ENCODE measurements around the gene SLC25A21.

Gene SLC25A21

GRCh38 chr14:36663404-36664321 lies 508.7 kb downstream of the SLC25A21 start:
- TF ChIP-seq, protein P1, sequence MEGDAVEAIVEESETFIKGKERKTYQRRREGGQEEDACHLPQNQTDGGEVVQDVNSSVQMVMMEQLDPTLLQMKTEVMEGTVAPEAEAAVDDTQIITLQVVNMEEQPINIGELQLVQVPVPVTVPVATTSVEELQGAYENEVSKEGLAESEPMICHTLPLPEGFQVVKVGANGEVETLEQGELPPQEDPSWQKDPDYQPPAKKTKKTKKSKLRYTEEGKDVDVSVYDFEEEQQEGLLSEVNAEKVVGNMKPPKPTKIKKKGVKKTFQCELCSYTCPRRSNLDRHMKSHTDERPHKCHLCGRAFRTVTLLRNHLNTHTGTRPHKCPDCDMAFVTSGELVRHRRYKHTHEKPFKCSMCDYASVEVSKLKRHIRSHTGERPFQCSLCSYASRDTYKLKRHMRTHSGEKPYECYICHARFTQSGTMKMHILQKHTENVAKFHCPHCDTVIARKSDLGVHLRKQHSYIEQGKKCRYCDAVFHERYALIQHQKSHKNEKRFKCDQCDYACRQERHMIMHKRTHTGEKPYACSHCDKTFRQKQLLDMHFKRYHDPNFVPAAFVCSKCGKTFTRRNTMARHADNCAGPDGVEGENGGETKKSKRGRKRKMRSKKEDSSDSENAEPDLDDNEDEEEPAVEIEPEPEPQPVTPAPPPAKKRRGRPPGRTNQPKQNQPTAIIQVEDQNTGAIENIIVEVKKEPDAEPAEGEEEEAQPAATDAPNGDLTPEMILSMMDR (IDR thresholded peaks at IDR 0.05; ENCODE audit: extremely low read depth, missing control alignments), result no peak
- no peak for DNase-seq (ENCODE audit: low spot score)

GRCh38 chr14:36662543-36663403 lies 509.6 kb downstream of the SLC25A21 start:
- TF ChIP-seq, protein P1 (IDR thresholded peaks at IDR 0.05; ENCODE audit: extremely low read depth, missing control alignments), result no peak

DNA sequence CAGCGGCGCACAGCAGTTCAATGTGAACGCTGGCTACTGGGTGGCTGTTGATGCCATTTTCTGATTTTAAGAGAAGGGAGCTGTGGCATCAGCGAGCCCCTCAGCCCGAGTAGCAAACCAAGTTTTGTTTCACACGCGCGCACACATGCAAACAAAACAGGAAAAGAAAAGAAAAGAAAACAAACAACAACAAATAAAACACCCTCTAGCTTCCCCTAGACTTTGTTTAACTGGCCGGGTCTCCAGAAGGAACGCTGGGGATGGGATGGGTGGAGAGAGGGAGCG lies 510.2 kb downstream of the SLC25A21 start:
- TF ChIP-seq, protein P1 (IDR thresholded peaks at IDR 0.05; ENCODE audit: extremely low read depth, missing control alignments), result no peak
- DNase-seq (ENCODE audit: low spot score), result no peak

More at GRCh38 chr14:36662543-36663403, 509.6 kb downstream of the SLC25A21 start:
- no peak for DNase-seq (ENCODE audit: low spot score)

- TF ChIP-seq, protein P1 (IDR thresholded peaks at IDR 0.05; ENCODE audit: extremely low read depth, missing control alignments), result no peak
- DNase-seq (ENCODE audit: low spot score), result peak; percentile 63
Measured at GRCh38 chr14:36661506-36662257, 510.7 kb downstream of the SLC25A21 start, which contains the start of gene PAX9. PAX9 (plus strand) TSS chr14:36661860; CDS start chr14:36662090, 230 bp downstream.

DNA sequence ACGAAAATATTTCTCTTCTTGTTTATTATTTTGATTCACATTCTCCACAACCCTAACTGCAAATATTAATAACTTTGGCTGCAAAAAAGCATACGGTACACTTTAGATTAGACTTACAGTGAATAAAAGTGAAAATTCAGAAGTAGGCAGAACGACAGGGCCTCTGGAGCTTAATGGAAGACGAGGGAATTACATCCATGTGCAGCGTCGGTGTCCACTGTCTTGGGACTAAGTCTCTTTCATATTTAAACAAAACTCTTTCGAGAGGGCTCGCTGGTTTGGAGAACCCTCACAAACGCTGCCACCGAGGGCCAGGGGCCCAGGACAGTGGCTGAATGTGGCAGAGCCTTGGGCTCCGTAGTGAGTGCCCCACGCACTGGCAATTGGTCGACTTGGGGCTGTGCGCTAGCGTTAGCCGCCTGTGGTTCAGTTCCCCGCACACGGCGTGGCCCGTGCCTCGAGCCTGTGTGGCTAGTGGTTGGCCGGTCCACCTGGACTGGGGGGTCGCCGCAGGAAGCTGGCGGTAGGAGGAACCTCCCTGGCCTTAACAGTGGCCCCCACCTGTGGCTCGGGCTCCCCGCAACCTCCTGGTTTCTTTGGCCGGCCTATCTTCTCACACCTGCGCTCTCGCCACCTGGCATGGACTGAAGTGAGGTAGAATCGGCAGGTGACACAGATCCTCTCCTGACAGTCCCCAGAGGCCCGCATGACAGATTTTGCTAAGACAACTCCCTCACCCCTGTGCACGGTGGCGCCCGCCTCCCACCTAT lies 511.5 kb downstream of the SLC25A21 start:
- DNase-seq (ENCODE audit: low spot score), result no peak
- TF ChIP-seq, protein P1 (IDR thresholded peaks at IDR 0.05; ENCODE audit: extremely low read depth, missing control alignments), result no peak

- TF ChIP-seq, protein P1 (IDR thresholded peaks at IDR 0.05; ENCODE audit: extremely low read depth, missing control alignments), result no peak
- no peak for DNase-seq (ENCODE audit: low spot score)
Measured at GRCh38 chr14:36659822-36660735, 512.3 kb downstream of the SLC25A21 start.

Data from GM20000 (cell line).